Endodermal cell (in vitro differentiated cells): ENCODE data around the gene SLC36A4. TPM values are rescaled to one million over a fixed set of nuclear protein-coding genes. Genes with fewer than 3 reads are reported as not detected.
A peak's percentile ranks its signal among the peaks of the same experiment; 100 is the strongest.

Source experiments
- DNase-seq: peaks from one replicate; pipeline ENCODE4 v3.0.0-alpha.2; 2017
- H3K27ac ChIP-seq: 2 replicates; pipeline ENCODE4 v1.5.1; 2013; ENCODE audit warnings: mild to moderate bottlenecking, low read depth, low read length, moderate library complexity
- H3K27me3 ChIP-seq: 2 replicates; pipeline ENCODE4 v1.6.1; 2013; ENCODE audit warnings: mild to moderate bottlenecking, low read length, moderate library complexity; ENCODE audit not compliant: insufficient read depth, control insufficient read depth, poor library complexity, severe bottlenecking
- H3K36me3 ChIP-seq: 2 replicates; pipeline ENCODE4 v1.7.0; 2013; ENCODE audit warnings: mild to moderate bottlenecking, low read length, moderate library complexity; ENCODE audit not compliant: control insufficient read depth, insufficient read depth
- H3K4me1 ChIP-seq: one replicate; pipeline ENCODE4 v1.7.0; 2013; ENCODE audit warnings: low read length; ENCODE audit not compliant: control insufficient read depth, insufficient read depth
- H3K4me3 ChIP-seq: 2 replicates; pipeline ENCODE4 v1.5.1; 2013; ENCODE audit warnings: mild to moderate bottlenecking, low read length, moderate library complexity
- H3K9ac ChIP-seq: 2 replicates; pipeline ENCODE4 v1.6.1; 2013; ENCODE audit warnings: mild to moderate bottlenecking, low read length, moderate library complexity; ENCODE audit not compliant: poor library complexity, severe bottlenecking; ENCODE audit errors: extremely low read depth
- H3K9me3 ChIP-seq: 2 replicates; pipeline ENCODE4 v1.6.1; 2013; ENCODE audit warnings: mild to moderate bottlenecking, low read length, moderate library complexity; ENCODE audit not compliant: control insufficient read depth
- H3K27ac Mint-ChIP-seq: 2 replicates; pipeline ENCODE4 v1.8.0; 2020; ENCODE audit warnings: mixed read lengths
- H3K27me3 Mint-ChIP-seq: 2 replicates; pipeline ENCODE4 v1.8.0; 2021; ENCODE audit warnings: mild to moderate bottlenecking, mixed read lengths; ENCODE audit not compliant: insufficient read depth
- H3K36me3 Mint-ChIP-seq: 2 replicates; pipeline ENCODE4 v1.8.0; 2020; ENCODE audit warnings: low read depth, mixed read lengths
- H3K4me1 Mint-ChIP-seq: 2 replicates; pipeline ENCODE4 v1.8.0; 2020; ENCODE audit warnings: mixed read lengths
- H3K4me3 Mint-ChIP-seq: 2 replicates; pipeline ENCODE4 v1.8.0; 2020; ENCODE audit warnings: mild to moderate bottlenecking, moderate library complexity, mixed read lengths
- H3K9me3 Mint-ChIP-seq: 2 replicates; pipeline ENCODE4 v1.8.0; 2020; ENCODE audit warnings: mild to moderate bottlenecking, mixed read lengths
- CTCF ChIP-seq: fragments of 200-600 bp; sonication (generic); conservative IDR thresholded peaks from 2 replicates; pipeline ENCODE4 v1.5.0; 2021; ENCODE audit warnings: antibody characterized with exemption, mild to moderate bottlenecking
- WGBS, 2 experiments: methylation state at CpG; one replicate each; pipeline versions ENCODE4 v1.1.5 to v1.1.7; 2013; ENCODE audit warnings: missing lambda C conversion rate in 2 of 2, mixed read lengths in 1 of 2; ENCODE audit not compliant: insufficient coverage in 1 of 2, insufficient read length in 1 of 2; 5-methylcytosine and 5-hydroxymethylcytosine counted together
- total RNA-seq, 2 donors: library from RNA; stranded (reverse); fragmentation: NEBNext Ultra II Directional in 1 of 2; extraction: Animal tissue kit (Norgen Biotek cat#: 25700) in 1 of 2; gene quantifications; 2 replicates in 1 of 2; 3 replicates in 1 of 2; pipeline ENCODE4 v1.2.1, GENCODE V29; 2021

Gene SLC36A4
- total RNA-seq, 2 donors from 2014 or later = 31.7 to 47.5 TPM

DNA sequence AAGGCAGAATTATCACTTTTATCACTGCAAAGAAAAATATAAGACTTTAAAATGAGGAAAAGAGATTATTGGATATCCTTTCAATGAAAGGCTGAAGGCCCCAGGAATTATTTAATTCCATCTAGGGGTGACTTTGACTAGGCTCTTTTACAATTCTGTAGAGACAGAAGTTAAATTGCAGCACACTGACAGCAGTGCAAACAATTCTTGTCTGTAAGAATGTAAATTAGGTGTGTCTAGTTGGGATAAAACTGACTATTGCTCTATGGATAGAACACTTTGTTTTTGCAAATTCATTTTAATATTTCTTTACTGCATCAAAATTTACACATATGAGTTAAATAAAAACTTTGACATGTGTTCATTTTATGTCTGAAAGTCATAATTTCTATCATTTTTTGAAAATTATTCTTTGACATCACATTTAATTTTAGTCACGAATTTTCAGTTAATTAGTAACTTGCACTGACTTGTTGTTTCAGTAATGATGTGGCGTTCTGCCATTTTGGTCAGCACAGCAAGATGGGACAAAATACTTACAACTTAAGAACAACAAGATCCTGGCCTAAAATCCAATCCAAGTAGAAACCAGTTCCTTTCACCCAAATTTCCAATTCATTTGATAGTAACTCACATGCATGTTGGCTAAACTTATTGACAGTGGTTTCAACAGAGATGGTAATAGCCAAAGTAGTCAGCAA is 75.1 kb downstream of the SLC36A4 start:
- H3K27ac Mint-ChIP-seq = no peak overlapping the region
- no peak overlapping the region for H3K4me3 Mint-ChIP-seq
- H3K36me3 Mint-ChIP-seq = peaks cover 4% of the 10 kb centered on the region
- Histone ChIP-seq H3K27ac (no peak overlapping the region), H3K9me3 (peaks cover 33% of the 10 kb centered on the region), H3K4me3 (no peak overlapping the region), H3K4me1 (no peaks in the 10 kb centered on the region), H3K36me3 (no peaks in the 10 kb centered on the region), H3K27me3 (no peaks in the 10 kb centered on the region), H3K9ac (no peak overlapping the region)
- DNase-seq = no peak
- no peak for TF ChIP-seq CTCF
- peaks cover 9% of the 10 kb centered on the region for H3K9me3 Mint-ChIP-seq
- H3K4me1 Mint-ChIP-seq = peaks cover 17% of the 10 kb centered on the region
- peaks cover 11% of the 10 kb centered on the region for H3K27me3 Mint-ChIP-seq
- 80 to 95% methylated on average over 1 to 2 of the region's 2 CpGs for WGBS, 2 experiments

GRCh38 chr11:93118276-93118675 is 79.5 kb downstream of the SLC36A4 start:
- Histone ChIP-seq H3K27ac (no peak overlapping the region), H3K9ac (no peak overlapping the region), H3K27me3 (no peaks in the 10 kb centered on the region), H3K36me3 (no peaks in the 10 kb centered on the region), H3K4me3 (no peak overlapping the region), H3K9me3 (peaks cover 23% of the 10 kb centered on the region), H3K4me1 (peaks cover 18% of the 10 kb centered on the region)
- DNase-seq = no peak
- H3K27ac Mint-ChIP-seq = no peak overlapping the region
- peaks cover 13% of the 10 kb centered on the region for H3K27me3 Mint-ChIP-seq
- peaks cover 4% of the 10 kb centered on the region for H3K36me3 Mint-ChIP-seq
- H3K9me3 Mint-ChIP-seq = peaks cover 3% of the 10 kb centered on the region
- H3K4me1 Mint-ChIP-seq = peaks cover 51% of the 10 kb centered on the region
- no peak for TF ChIP-seq CTCF
- H3K4me3 Mint-ChIP-seq = no peak overlapping the region

GRCh38 chr11:93117565-93117964 is 80.2 kb downstream of the SLC36A4 start:
- H3K4me1 ChIP-seq = peaks cover 18% of the 10 kb centered on the region
- H3K4me3 Mint-ChIP-seq = peak overlapping the region; percentile 13
- WGBS, 2 experiments = 33 to 55% methylated on average over 6 of the region's 6 CpGs
- peaks cover 23% of the 10 kb centered on the region for H3K9me3 ChIP-seq
- peak overlapping the region; percentile 95 for H3K27ac Mint-ChIP-seq
- H3K9ac ChIP-seq = no peak overlapping the region
- peaks cover 4% of the 10 kb centered on the region for H3K36me3 Mint-ChIP-seq
- no peak for TF ChIP-seq CTCF
- peaks cover 54% of the 10 kb centered on the region for H3K4me1 Mint-ChIP-seq
- H3K27me3 ChIP-seq = no peaks in the 10 kb centered on the region
- peaks cover 13% of the 10 kb centered on the region for H3K27me3 Mint-ChIP-seq
- H3K9me3 Mint-ChIP-seq = peaks cover 3% of the 10 kb centered on the region
- peak overlapping the region; percentile 31 for H3K4me3 ChIP-seq
- peak overlapping the region; percentile 25 for H3K27ac ChIP-seq
- no peaks in the 10 kb centered on the region for H3K36me3 ChIP-seq
- DNase-seq = peak; percentile 57
